BLaER1 (cell line): ENCODE results near the gene CAMK1.

Experiments
- H3K27ac ChIP-seq: shearing (Covaris generic); formaldehyde crosslinking; 2 replicates; pipeline ENCODE4 v1.8.1; 2022
- H3K27me3 ChIP-seq: shearing (Covaris generic); formaldehyde crosslinking; 2 replicates; pipeline ENCODE4 v1.8.1; 2022
- H3K36me3 ChIP-seq: shearing (Covaris generic); formaldehyde crosslinking; 2 replicates; pipeline ENCODE4 v1.8.1; 2022
- H3K4me1 ChIP-seq: shearing (Covaris generic); formaldehyde crosslinking; 2 replicates; pipeline ENCODE4 v1.8.1; 2022
- H3K4me2 ChIP-seq: shearing (Covaris generic); formaldehyde crosslinking; 2 replicates; pipeline ENCODE4 v1.8.1; 2022
- H3K4me3 ChIP-seq: shearing (Covaris generic); formaldehyde crosslinking; 2 replicates; pipeline ENCODE4 v1.8.1; 2022
- H3K9ac ChIP-seq: shearing (Covaris generic); formaldehyde crosslinking; 2 replicates; pipeline ENCODE4 v1.8.1; 2022
- H3K9me3 ChIP-seq: shearing (Covaris generic); formaldehyde crosslinking; 2 replicates; pipeline ENCODE4 v1.8.1; 2022
- H4K20me1 ChIP-seq: shearing (Covaris generic); formaldehyde crosslinking; 2 replicates; pipeline ENCODE4 v1.8.1; 2022
- Cebpa-rat ChIP-seq: shearing (Covaris generic); IDR thresholded peaks from 2 replicates; pipeline ENCODE4 v1.8.1; 2022

CAMK1 gene

DNA sequence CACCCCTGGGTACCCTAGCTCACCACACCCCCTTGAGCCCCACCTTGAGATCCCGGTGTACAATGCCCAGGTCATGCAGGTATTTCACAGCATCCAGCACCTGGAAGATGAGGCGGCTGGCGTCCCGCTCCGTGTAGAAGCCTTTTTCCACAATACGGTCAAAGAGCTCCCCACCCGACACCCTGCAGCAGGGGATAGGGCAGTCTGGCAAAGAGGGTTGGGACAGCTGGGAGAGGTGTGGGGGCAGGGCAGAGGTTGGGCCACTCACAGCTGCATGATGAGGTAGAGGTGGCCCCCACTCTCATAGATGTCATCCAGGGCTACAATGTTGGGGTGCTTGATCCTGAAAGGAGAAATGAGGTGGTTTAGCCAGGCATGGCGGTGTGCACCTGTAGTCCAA lies 6.9 kb downstream of the CAMK1 start:
- Histone ChIP-seq H3K4me2 (no peak overlapping the region), H3K4me1 (no peaks in the 10 kb centered on the region), H3K4me3 (no peak overlapping the region), H4K20me1 (no peaks in the 10 kb centered on the region), H3K27me3 (no peaks in the 10 kb centered on the region), H3K9ac (no peak overlapping the region), H3K36me3 (peaks cover 20% of the 10 kb centered on the region), H3K27ac (no peak overlapping the region), H3K9me3 (no peaks in the 10 kb centered on the region)
- TF ChIP-seq Cebpa-rat, result no peak

- Histone ChIP-seq H3K36me3 (peaks cover 28% of the 10 kb centered on the region), H3K27me3 (no peaks in the 10 kb centered on the region), H3K4me1 (no peaks in the 10 kb centered on the region), H3K4me2 (no peak overlapping the region), H3K27ac (no peak overlapping the region), H4K20me1 (no peaks in the 10 kb centered on the region), H3K9me3 (no peaks in the 10 kb centered on the region), H3K9ac (no peak overlapping the region), H3K4me3 (no peak overlapping the region)
- no peak for TF ChIP-seq Cebpa-rat
Measured at GRCh38 chr3:9761919-9762318, 7.8 kb downstream of the CAMK1 start.

DNA sequence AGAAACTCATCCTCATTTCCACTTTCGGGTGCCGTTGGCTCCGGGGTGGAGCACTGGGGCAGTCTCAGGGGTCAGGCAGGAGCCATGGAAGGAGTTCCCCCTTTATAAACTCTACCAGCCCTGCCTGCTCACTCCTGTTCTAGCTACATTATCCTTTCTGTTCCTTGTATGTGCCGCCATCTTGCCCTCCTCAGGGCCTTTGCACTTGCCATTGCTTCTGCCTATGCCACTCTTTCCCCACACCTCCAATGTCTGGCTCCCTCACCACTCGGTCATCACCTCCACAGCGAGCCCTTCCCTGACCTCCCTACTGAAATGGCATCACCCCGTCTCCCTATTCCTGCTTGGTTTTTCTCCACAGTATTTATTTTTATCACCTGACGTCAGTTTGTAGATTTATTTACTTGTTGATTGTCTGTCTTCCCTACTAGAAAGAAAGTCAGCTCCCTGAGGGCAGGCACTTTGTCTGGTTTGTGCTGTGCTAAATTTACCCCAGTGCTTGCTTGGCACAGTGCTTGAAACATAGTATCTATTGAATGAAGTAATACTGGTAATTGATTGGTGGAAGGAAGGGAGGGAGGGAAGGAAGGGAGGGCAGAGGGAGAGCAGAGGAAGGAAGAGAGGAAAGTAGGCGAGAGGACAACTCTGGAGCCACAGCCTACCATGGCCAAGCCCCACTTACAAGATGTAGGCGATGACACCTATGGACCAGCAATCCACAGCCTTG lies 8.8 kb downstream of the CAMK1 start:
- Histone ChIP-seq H3K9me3 (no peaks in the 10 kb centered on the region), H3K27me3 (no peaks in the 10 kb centered on the region), H3K27ac (no peak overlapping the region), H3K4me1 (no peaks in the 10 kb centered on the region), H4K20me1 (no peaks in the 10 kb centered on the region), H3K4me2 (no peak overlapping the region), H3K36me3 (peaks cover 38% of the 10 kb centered on the region), H3K4me3 (no peak overlapping the region), H3K9ac (no peak overlapping the region)
- TF ChIP-seq Cebpa-rat, result no peak

DNA sequence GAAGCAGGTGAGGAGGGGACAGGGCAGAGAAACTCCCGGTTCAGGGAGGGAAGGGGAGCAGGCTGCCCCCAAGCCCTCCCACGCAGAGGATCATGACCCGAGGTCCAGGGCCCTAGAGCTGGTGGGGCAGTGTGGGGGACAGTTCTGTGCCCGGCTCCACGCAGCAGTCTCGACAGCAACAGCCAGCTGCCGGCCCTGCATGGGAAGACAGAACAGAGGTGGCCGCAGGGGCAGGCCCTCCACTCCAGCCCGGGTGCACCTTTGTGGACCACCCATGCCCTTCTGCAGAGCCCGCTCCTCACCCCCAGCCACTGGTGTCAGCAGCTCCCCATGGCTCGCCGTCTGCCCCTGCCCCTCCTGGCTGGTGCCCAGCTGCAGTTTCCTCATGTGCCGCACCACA lies 12.3 kb downstream of the CAMK1 start:
- H3K36me3 ChIP-seq, result peaks cover 48% of the 10 kb centered on the region
- no peak overlapping the region for H3K27ac ChIP-seq
- no peak overlapping the region for H3K4me3 ChIP-seq
- no peaks in the 10 kb centered on the region for H3K27me3 ChIP-seq
- H3K9ac ChIP-seq, result no peak overlapping the region
- H4K20me1 ChIP-seq, result no peaks in the 10 kb centered on the region
- H3K4me1 ChIP-seq, result peaks cover 25% of the 10 kb centered on the region
- H3K4me2 ChIP-seq, result no peak overlapping the region
- no peak for TF ChIP-seq Cebpa-rat
- no peaks in the 10 kb centered on the region for H3K9me3 ChIP-seq

GRCh38 chr3:9754678-9755077 lies 15.1 kb downstream of the CAMK1 start:
- H3K9me3 ChIP-seq, result no peaks in the 10 kb centered on the region
- H3K36me3 ChIP-seq, result peaks cover 52% of the 10 kb centered on the region
- peak overlapping the region; percentile 49 for H3K27ac ChIP-seq

GRCh38 chr3:9750556-9751411 lies 19.0 kb downstream of the CAMK1 start:
- peaks cover 82% of the 10 kb centered on the region for H3K4me1 ChIP-seq
- peaks cover 49% of the 10 kb centered on the region for H3K36me3 ChIP-seq
- peak overlapping the region; percentile 76 for H3K9ac ChIP-seq
- peak overlapping the region; percentile 71 for H3K4me3 ChIP-seq
- peaks cover 34% of the 10 kb centered on the region for H4K20me1 ChIP-seq
- H3K27ac ChIP-seq, result peak overlapping the region; percentile 77
- no peaks in the 10 kb centered on the region for H3K9me3 ChIP-seq
- no peak for TF ChIP-seq Cebpa-rat
- no peaks in the 10 kb centered on the region for H3K27me3 ChIP-seq
- H3K4me2 ChIP-seq, result peak overlapping the region; percentile 99

More at GRCh38 chr3:9754678-9755077, 15.1 kb downstream of the CAMK1 start:
- Histone ChIP-seq H3K9ac (no peak overlapping the region; the same call in 1 of the 2 replicates), H3K4me3 (no peak overlapping the region), H3K4me2 (peak overlapping the region; percentile 63), H3K4me1 (peaks cover 48% of the 10 kb centered on the region), H3K27me3 (no peaks in the 10 kb centered on the region), H4K20me1 (no peaks in the 10 kb centered on the region)
- no peak for TF ChIP-seq Cebpa-rat

GRCh38 chr3:9749645-9750555 lies 19.8 kb downstream of the CAMK1 start, which contains the start of gene OGG1:
Gene OGG1 (plus strand): TSS chr3:9749952. CDS start chr3:9750287, 335 bp downstream.
- peaks cover 84% of the 10 kb centered on the region for H3K4me1 ChIP-seq
- H3K36me3 ChIP-seq, result peaks cover 56% of the 10 kb centered on the region
- peak within 1 kb of the TSS; percentile 77 for H3K27ac ChIP-seq
- H3K27me3 ChIP-seq, result no peaks in the 10 kb centered on the region
- no peak for TF ChIP-seq Cebpa-rat
- peak within 1 kb of the TSS; percentile 71 for H3K4me3 ChIP-seq
- H3K9me3 ChIP-seq, result no peaks in the 10 kb centered on the region
- H3K4me2 ChIP-seq, result peak within 1 kb of the TSS; percentile 99
- peak within 1 kb of the TSS; percentile 76 for H3K9ac ChIP-seq
- peaks cover 43% of the 10 kb centered on the region for H4K20me1 ChIP-seq

GRCh38 chr3:9749296-9749644 lies 20.5 kb downstream of the CAMK1 start:
- Histone ChIP-seq H3K4me2 (peak overlapping the region; percentile 99), H3K4me3 (peak overlapping the region; percentile 71), H3K9ac (peak overlapping the region; percentile 75), H3K27ac (peak overlapping the region; percentile 77), H3K36me3 (peaks cover 62% of the 10 kb centered on the region), H3K9me3 (no peaks in the 10 kb centered on the region), H3K4me1 (peaks cover 79% of the 10 kb centered on the region), H3K27me3 (no peaks in the 10 kb centered on the region), H4K20me1 (peaks cover 48% of the 10 kb centered on the region)
- TF ChIP-seq Cebpa-rat, result no peak

DNA sequence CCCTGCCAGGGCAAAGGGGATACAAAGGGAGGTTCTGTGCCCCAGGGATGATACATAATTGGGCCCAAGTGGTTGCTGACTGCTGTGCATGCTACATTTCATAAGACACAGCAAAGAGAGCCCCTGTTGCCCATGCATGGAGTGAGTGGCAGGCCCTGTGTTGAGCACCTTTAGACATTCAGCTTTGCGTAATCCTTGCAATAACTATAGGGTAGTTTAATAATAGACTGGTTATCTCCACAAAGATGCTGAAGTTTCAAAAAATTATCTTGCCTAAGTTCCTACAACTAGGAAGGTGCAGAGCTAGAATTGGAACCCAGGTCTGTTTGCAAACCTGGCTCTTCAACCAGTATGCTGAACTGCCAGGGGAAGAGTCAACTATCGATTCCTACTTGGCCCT lies 21.7 kb downstream of the CAMK1 start:
- no peak overlapping the region for H3K9ac ChIP-seq
- no peaks in the 10 kb centered on the region for H3K9me3 ChIP-seq
- H3K36me3 ChIP-seq, result peaks cover 74% of the 10 kb centered on the region
- no peak overlapping the region for H3K4me3 ChIP-seq
- no peak overlapping the region for H3K27ac ChIP-seq
- H3K4me2 ChIP-seq, result no peak overlapping the region
- peaks cover 74% of the 10 kb centered on the region for H3K4me1 ChIP-seq
- H3K27me3 ChIP-seq, result no peaks in the 10 kb centered on the region
- peaks cover 60% of the 10 kb centered on the region for H4K20me1 ChIP-seq
- TF ChIP-seq Cebpa-rat, result no peak
